Frontal cortex (tissue), 4 donors: ENCODE results near the gene CCDC196. TPM values are rescaled to one million over a fixed set of nuclear protein-coding genes. Genes with fewer than 3 reads are reported as not detected.

Experiments
- DNase-seq, 2 donors: peaks; one replicate each; pipeline ENCODE4 v3.0.0; 2012; ENCODE audit warnings: low spot score in 2 of 2
- FAIRE-seq: peaks from 2 replicates; lab custom pipeline; 2012; peaks lifted over from hg19 to GRCh38; lab: Jason Lieb, UNC
- total RNA-seq: library from RNA; depleted of rRNA; stranded (reverse); fragments of >200 nt; gene quantifications from one replicate; pipeline ENCODE4 v1.2.3, GENCODE V29; 2014
- donor health status: control.
- donor health status: control.
- donor health status: control.

The CCDC196 gene
- not detected for total RNA-seq

- FAIRE-seq (no peak), DNase-seq (no peak)
Observed at GRCh38 chr14:66485910-66486421, at the start of gene CCDC196. CCDC196 (plus strand) TSS chr14:66486371; CDS start chr14:66486503, 132 bp downstream.

GRCh38 chr14:66440801-66441200, 45.4 kb upstream of the CCDC196 start:
- DNase-seq, result no peak
- no peak for FAIRE-seq

GRCh38 chr14:66442953-66443571, 43.1 kb upstream of the CCDC196 start:
- FAIRE-seq, result no peak
- DNase-seq, result no peak

- FAIRE-seq (no peak), DNase-seq (no peak)
Observed at GRCh38 chr14:66443785-66444184, 42.4 kb upstream of the CCDC196 start.

GRCh38 chr14:66444271-66444927, 41.8 kb upstream of the CCDC196 start:
- FAIRE-seq, result no peak
- no peak for DNase-seq

- DNase-seq (no peak), FAIRE-seq (no peak)
Observed at GRCh38 chr14:66445936-66446335, 40.2 kb upstream of the CCDC196 start.

- no peak for FAIRE-seq
- DNase-seq, result no peak
Observed at GRCh38 chr14:66453469-66453868, 32.7 kb upstream of the CCDC196 start.

- FAIRE-seq (no peak), DNase-seq (no peak)
Observed at GRCh38 chr14:66459603-66460002, 26.6 kb upstream of the CCDC196 start.

GRCh38 chr14:66464261-66464660, 21.9 kb upstream of the CCDC196 start:
- FAIRE-seq, result no peak

GRCh38 chr14:66468778-66469367, 17.3 kb upstream of the CCDC196 start:
- DNase-seq (no peak), FAIRE-seq (no peak)

More at GRCh38 chr14:66464261-66464660, 21.9 kb upstream of the CCDC196 start:
- no peak for DNase-seq

- no peak for FAIRE-seq
Observed at GRCh38 chr14:66471584-66471983, 14.6 kb upstream of the CCDC196 start.

GRCh38 chr14:66472251-66472650, 13.9 kb upstream of the CCDC196 start:
- DNase-seq (no peak), FAIRE-seq (no peak)

More at GRCh38 chr14:66471584-66471983, 14.6 kb upstream of the CCDC196 start:
- DNase-seq, result no peak

- FAIRE-seq, result no peak
Observed at GRCh38 chr14:66473223-66473622, 12.9 kb upstream of the CCDC196 start.

GRCh38 chr14:66476964-66477363, 9.2 kb upstream of the CCDC196 start:
- no peak for DNase-seq
- FAIRE-seq, result no peak

More at GRCh38 chr14:66473223-66473622, 12.9 kb upstream of the CCDC196 start:
- DNase-seq, result no peak

- FAIRE-seq (no peak), DNase-seq (no peak)
Observed at GRCh38 chr14:66477567-66477966, 8.6 kb upstream of the CCDC196 start.

- FAIRE-seq, result no peak
Observed at GRCh38 chr14:66482873-66483272, 3.3 kb upstream of the CCDC196 start.

GRCh38 chr14:66483322-66483721, 2.8 kb upstream of the CCDC196 start:
- FAIRE-seq (no peak), DNase-seq (no peak)

More at GRCh38 chr14:66482873-66483272, 3.3 kb upstream of the CCDC196 start:
- no peak for DNase-seq

- FAIRE-seq, result no peak
- DNase-seq, result no peak
Observed at GRCh38 chr14:66485029-66485428, 1.1 kb upstream of the CCDC196 start.

GRCh38 chr14:66487164-66487563, 993 bp downstream of the CCDC196 start:
- no peak for DNase-seq
- no peak for FAIRE-seq

GRCh38 chr14:66490143-66491111, 4.3 kb downstream of the CCDC196 start:
- no peak for FAIRE-seq

More at GRCh38 chr14:66490143-66491111, 4.3 kb downstream of the CCDC196 start:
- no peak for DNase-seq
